ENCODE results near the gene PCBP3. TPM values are rescaled to one million over a fixed set of nuclear protein-coding genes. Genes with fewer than 3 reads are reported as not detected.
"Not testable (repeated sequence)": the region's sequence is repeated elsewhere in the genome, so short reads cannot be mapped to it uniquely, and the experiment has no call there.

PCBP3 gene
- total RNA-seq, 1 donor from 2014 or later, result not detected

GRCh38 chr21:45803618-45804340 is 160.3 kb downstream of the PCBP3 start:
- no peaks in the 10 kb centered on the region for H3K27me3 ChIP-seq (ENCODE audit: control insufficient read depth, insufficient read depth, low read length)
- no peak for FAIRE-seq
- no peaks in the 10 kb centered on the region for H3K36me3 ChIP-seq (ENCODE audit: control insufficient read depth, insufficient read depth, low read length)
- no peak overlapping the region for H3K4me3 ChIP-seq (ENCODE audit: low read depth, low read length)
- no peak for DNase-seq (ENCODE audit: low read depth)
- no peak for TF ChIP-seq CTCF (IDR thresholded peaks at IDR 0.05; ENCODE audit: insufficient read depth, low read length, severe bottlenecking)

GRCh38 chr21:45804809-45805313 is 161.3 kb downstream of the PCBP3 start:
- Histone ChIP-seq H3K36me3 (ENCODE audit: control insufficient read depth, insufficient read depth, low read length) (no peaks in the 10 kb centered on the region), H3K4me3 (ENCODE audit: low read depth, low read length) (no peak overlapping the region), H3K27me3 (ENCODE audit: control insufficient read depth, insufficient read depth, low read length) (no peaks in the 10 kb centered on the region)
- no peak for TF ChIP-seq CTCF (IDR thresholded peaks at IDR 0.05; ENCODE audit: insufficient read depth, low read length, severe bottlenecking)
- FAIRE-seq (no peak), DNase-seq (ENCODE audit: low read depth) (no peak)

- H3K27me3 ChIP-seq (ENCODE audit: control insufficient read depth, insufficient read depth, low read length), result no peaks in the 10 kb centered on the region
- DNase-seq (ENCODE audit: low read depth), result no peak
- no peak for FAIRE-seq
- H3K36me3 ChIP-seq (ENCODE audit: control insufficient read depth, insufficient read depth, low read length), result no peaks in the 10 kb centered on the region
- no peak for TF ChIP-seq CTCF (IDR thresholded peaks at IDR 0.05; ENCODE audit: insufficient read depth, low read length, severe bottlenecking)
- H3K4me3 ChIP-seq (ENCODE audit: low read depth, low read length), result no peak overlapping the region
Measured at GRCh38 chr21:45805321-45805720, 161.8 kb downstream of the PCBP3 start.

GRCh38 chr21:45806042-45806441 is 162.5 kb downstream of the PCBP3 start:
- DNase-seq (ENCODE audit: low read depth) (no peak), FAIRE-seq (no peak)
- no peak for TF ChIP-seq CTCF (IDR thresholded peaks at IDR 0.05; ENCODE audit: insufficient read depth, low read length, severe bottlenecking)
- no peaks in the 10 kb centered on the region for H3K27me3 ChIP-seq (ENCODE audit: control insufficient read depth, insufficient read depth, low read length)
- H3K36me3 ChIP-seq (ENCODE audit: control insufficient read depth, insufficient read depth, low read length), result no peaks in the 10 kb centered on the region
- no peak overlapping the region for H3K4me3 ChIP-seq (ENCODE audit: low read depth, low read length)

- FAIRE-seq; H3K4me3 ChIP-seq (ENCODE audit: low read depth, low read length); H3K36me3 ChIP-seq (ENCODE audit: control insufficient read depth, insufficient read depth, low read length); H3K27me3 ChIP-seq (ENCODE audit: control insufficient read depth, insufficient read depth, low read length); DNase-seq (ENCODE audit: low read depth): not testable (repeated sequence)
Measured at GRCh38 chr21:45808663-45809062, 165.1 kb downstream of the PCBP3 start.

- FAIRE-seq (no peak), DNase-seq (ENCODE audit: low read depth) (no peak)
- no peaks in the 10 kb centered on the region for H3K27me3 ChIP-seq (ENCODE audit: control insufficient read depth, insufficient read depth, low read length)
- no peak overlapping the region for H3K4me3 ChIP-seq (ENCODE audit: low read depth, low read length)
- no peak for TF ChIP-seq CTCF (IDR thresholded peaks at IDR 0.05; ENCODE audit: insufficient read depth, low read length, severe bottlenecking)
- no peaks in the 10 kb centered on the region for H3K36me3 ChIP-seq (ENCODE audit: control insufficient read depth, insufficient read depth, low read length)
Measured at GRCh38 chr21:45809421-45809820, 165.9 kb downstream of the PCBP3 start.

All from bronchial epithelial cell (primary cell).